GM23338 (cell line): ENCODE data around the gene FAM53B.

Experiments
- EZH2 ChIP-seq: fragments of 200-600 bp; sonication (generic); IDR thresholded peaks from one replicate; pipeline ENCODE4 v1.8.0; 2017; ENCODE audit warnings: antibody characterized with exemption, mild to moderate bottlenecking, low read depth; ENCODE audit not compliant: unreplicated experiment
- EZH2phosphoT487 ChIP-seq: fragments of 200-600 bp; sonication (generic); IDR thresholded peaks from one replicate; pipeline ENCODE4 v1.8.1; 2018; ENCODE audit warnings: antibody characterized with exemption; ENCODE audit not compliant: unreplicated experiment
- POLR2AphosphoS5 ChIP-seq: IDR thresholded peaks from 2 replicates; pipeline ENCODE4 v1.6.1; 2016; ENCODE audit warnings: antibody characterized with exemption, low read depth
- TF ChIP-seq, protein P1 (sequence below), 2 experiments: fragments of 200-600 bp in 1 of 2; sonication (generic) in 1 of 2; conservative IDR thresholded peaks; 2 replicates each; pipeline versions ENCODE4 v1.5.1 to v1.6.1; 2016 to 2017; ENCODE audit warnings: antibody characterized with exemption in 2 of 2, low read depth in 2 of 2, mild to moderate bottlenecking in 2 of 2, moderate library complexity in 1 of 2
- TF ChIP-seq, protein P2 (sequence below): IDR thresholded peaks from one replicate; pipeline ENCODE4 v1.6.1; 2018; ENCODE audit warnings: antibody characterized with exemption; ENCODE audit not compliant: unreplicated experiment

GRCh38 chr10:124676416-124677062, 67.6 kb downstream of the FAM53B start:
- TF ChIP-seq, protein P1, sequence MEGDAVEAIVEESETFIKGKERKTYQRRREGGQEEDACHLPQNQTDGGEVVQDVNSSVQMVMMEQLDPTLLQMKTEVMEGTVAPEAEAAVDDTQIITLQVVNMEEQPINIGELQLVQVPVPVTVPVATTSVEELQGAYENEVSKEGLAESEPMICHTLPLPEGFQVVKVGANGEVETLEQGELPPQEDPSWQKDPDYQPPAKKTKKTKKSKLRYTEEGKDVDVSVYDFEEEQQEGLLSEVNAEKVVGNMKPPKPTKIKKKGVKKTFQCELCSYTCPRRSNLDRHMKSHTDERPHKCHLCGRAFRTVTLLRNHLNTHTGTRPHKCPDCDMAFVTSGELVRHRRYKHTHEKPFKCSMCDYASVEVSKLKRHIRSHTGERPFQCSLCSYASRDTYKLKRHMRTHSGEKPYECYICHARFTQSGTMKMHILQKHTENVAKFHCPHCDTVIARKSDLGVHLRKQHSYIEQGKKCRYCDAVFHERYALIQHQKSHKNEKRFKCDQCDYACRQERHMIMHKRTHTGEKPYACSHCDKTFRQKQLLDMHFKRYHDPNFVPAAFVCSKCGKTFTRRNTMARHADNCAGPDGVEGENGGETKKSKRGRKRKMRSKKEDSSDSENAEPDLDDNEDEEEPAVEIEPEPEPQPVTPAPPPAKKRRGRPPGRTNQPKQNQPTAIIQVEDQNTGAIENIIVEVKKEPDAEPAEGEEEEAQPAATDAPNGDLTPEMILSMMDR (conservative IDR thresholded peaks at IDR 0.05; ENCODE audit: low read depth in 2 of 2), result no peak
- TF ChIP-seq, protein P2, sequence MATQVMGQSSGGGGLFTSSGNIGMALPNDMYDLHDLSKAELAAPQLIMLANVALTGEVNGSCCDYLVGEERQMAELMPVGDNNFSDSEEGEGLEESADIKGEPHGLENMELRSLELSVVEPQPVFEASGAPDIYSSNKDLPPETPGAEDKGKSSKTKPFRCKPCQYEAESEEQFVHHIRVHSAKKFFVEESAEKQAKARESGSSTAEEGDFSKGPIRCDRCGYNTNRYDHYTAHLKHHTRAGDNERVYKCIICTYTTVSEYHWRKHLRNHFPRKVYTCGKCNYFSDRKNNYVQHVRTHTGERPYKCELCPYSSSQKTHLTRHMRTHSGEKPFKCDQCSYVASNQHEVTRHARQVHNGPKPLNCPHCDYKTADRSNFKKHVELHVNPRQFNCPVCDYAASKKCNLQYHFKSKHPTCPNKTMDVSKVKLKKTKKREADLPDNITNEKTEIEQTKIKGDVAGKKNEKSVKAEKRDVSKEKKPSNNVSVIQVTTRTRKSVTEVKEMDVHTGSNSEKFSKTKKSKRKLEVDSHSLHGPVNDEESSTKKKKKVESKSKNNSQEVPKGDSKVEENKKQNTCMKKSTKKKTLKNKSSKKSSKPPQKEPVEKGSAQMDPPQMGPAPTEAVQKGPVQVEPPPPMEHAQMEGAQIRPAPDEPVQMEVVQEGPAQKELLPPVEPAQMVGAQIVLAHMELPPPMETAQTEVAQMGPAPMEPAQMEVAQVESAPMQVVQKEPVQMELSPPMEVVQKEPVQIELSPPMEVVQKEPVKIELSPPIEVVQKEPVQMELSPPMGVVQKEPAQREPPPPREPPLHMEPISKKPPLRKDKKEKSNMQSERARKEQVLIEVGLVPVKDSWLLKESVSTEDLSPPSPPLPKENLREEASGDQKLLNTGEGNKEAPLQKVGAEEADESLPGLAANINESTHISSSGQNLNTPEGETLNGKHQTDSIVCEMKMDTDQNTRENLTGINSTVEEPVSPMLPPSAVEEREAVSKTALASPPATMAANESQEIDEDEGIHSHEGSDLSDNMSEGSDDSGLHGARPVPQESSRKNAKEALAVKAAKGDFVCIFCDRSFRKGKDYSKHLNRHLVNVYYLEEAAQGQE, result no peak
- TF ChIP-seq EZH2phosphoT487 (no peak), EZH2 (no peak), POLR2AphosphoS5 (no peak)
